GM19023 (cell line): Measurements from ENCODE around the gene TRIP13.
"Not testable (repeated sequence)": the region's sequence is repeated elsewhere in the genome, so short reads cannot be mapped to it uniquely, and the experiment has no call there.

Experiments used
- ATAC-seq: cut with Tn5 transposase; IDR thresholded peaks from one replicate; pipeline ENCODE4 v1.9.1; 2021; ENCODE audit warnings: mild to moderate bottlenecking, moderate library complexity; ENCODE audit not compliant: unreplicated experiment

TRIP13 gene

GRCh38 chr5:892394-893136 is at the start of gene TRIP13, which contains the start of gene BRD9:
Gene TRIP13, plus strand, starts transcription at chr5:892884. Its CDS starts 115 bp downstream, at chr5:892999.
Gene BRD9, minus strand, starts transcription at chr5:892801. Its CDS starts 144 bp downstream, at chr5:892657.
- peak; percentile 97 for ATAC-seq

GRCh38 chr5:843371-843770 is 49.3 kb upstream of the TRIP13 start:
- ATAC-seq: not testable (repeated sequence)

GRCh38 chr5:843926-844325 is 48.8 kb upstream of the TRIP13 start:
- not testable (repeated sequence) for ATAC-seq

- not testable (repeated sequence) for ATAC-seq
These were observed 48.3 kb upstream of the TRIP13 start for GRCh38 chr5:844426-844825.

GRCh38 chr5:845031-845675 is 47.5 kb upstream of the TRIP13 start:
- not testable (repeated sequence) for ATAC-seq

GRCh38 chr5:845676-846601 is 46.7 kb upstream of the TRIP13 start:
- peak; percentile 29 for ATAC-seq

- peak; percentile 33 for ATAC-seq
These were observed 46.0 kb upstream of the TRIP13 start for GRCh38 chr5:846602-847091.

GRCh38 chr5:847212-847611 is 45.5 kb upstream of the TRIP13 start:
- not testable (repeated sequence) for ATAC-seq

GRCh38 chr5:847736-848135 is 44.9 kb upstream of the TRIP13 start:
- not testable (repeated sequence) for ATAC-seq

GRCh38 chr5:848671-849111 is 44.0 kb upstream of the TRIP13 start:
- no peak for ATAC-seq

- ATAC-seq: no peak
These were observed 42.9 kb upstream of the TRIP13 start for GRCh38 chr5:849651-850301.

- ATAC-seq: no peak
These were observed 42.1 kb upstream of the TRIP13 start, which contains the start of gene ZDHHC11 for GRCh38 chr5:850511-851006. Gene ZDHHC11, minus strand, starts transcription at chr5:850986. Its CDS starts 384 bp downstream, at chr5:850602.

GRCh38 chr5:851076-851475 is 41.6 kb upstream of the TRIP13 start:
- ATAC-seq: no peak

- ATAC-seq: no peak
These were observed 41.1 kb upstream of the TRIP13 start for GRCh38 chr5:851553-851952.

GRCh38 chr5:852018-852417 is 40.7 kb upstream of the TRIP13 start:
- ATAC-seq: no peak

- ATAC-seq: no peak
These were observed 40.0 kb upstream of the TRIP13 start for GRCh38 chr5:852431-853401.

- not testable (repeated sequence) for ATAC-seq
These were observed 39.1 kb upstream of the TRIP13 start for GRCh38 chr5:853416-854090.

GRCh38 chr5:854217-854616 is 38.5 kb upstream of the TRIP13 start:
- ATAC-seq: no peak
